Stimulated activated CD8-positive, alpha-beta memory T cell treated with anti-CD3 and anti-CD28 coated beads, Interleukin-7, amount 100 ng/mL, for 24 hours (primary cell): Measurements from ENCODE around the gene CSNK1G1.
A peak's percentile ranks its signal among the peaks of the same experiment; 100 is the strongest.

Source experiments
- DNase-seq: peaks from one replicate; pipeline ENCODE4 v3.0.0-alpha.2; 2020; ENCODE audit warnings: low read depth

The CSNK1G1 gene

DNA sequence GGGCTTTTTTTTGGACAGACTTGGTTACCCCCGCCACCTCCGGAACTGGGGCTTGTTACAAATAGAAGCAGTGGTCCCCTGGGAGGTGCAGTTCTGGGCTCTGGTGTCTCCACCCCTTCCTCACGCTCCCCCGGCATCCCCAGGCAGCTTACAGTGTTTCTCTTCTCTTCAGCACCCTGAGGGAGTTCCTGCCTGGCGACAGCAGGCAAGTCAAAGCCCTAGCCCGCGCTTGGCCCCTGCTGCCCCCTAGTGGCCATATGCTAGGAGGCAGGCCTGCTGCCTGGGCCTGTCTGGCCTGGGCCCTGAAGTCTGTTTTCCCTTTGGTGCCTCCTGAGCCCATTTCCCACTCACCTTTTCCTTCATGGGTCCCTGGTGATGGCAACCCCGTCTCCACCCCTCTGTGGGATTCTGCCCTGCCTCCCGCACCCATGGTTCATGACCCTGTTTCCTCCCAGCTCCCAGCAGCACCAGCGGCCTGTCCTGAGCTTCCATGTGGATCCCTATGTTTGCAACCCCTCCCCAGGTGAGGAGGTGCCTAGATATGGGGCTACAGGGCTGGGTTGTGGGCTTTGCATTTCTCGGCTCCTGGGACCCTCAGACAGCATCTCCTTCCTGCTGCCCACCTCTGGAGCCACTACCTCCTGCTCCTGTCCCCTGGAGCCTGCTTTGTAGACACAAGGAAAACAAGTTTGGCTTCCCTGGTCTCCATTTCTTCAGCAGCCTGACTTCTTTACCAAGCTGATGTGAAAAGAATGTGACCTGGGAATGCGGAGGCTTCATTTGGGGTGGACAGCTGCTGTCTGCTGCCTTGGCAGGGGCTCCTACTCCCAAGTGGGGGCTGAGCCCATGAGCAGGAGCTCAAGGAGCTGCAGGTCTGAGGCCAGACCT, 202.2 kb downstream of the CSNK1G1 start:
- DNase-seq, result peak; percentile 92

- no peak for DNase-seq
Measured at GRCh38 chr15:64152507-64153387, 203.2 kb downstream of the CSNK1G1 start.

- DNase-seq, result no peak
Measured at GRCh38 chr15:64151727-64152506, 204.1 kb downstream of the CSNK1G1 start, which contains the start of gene SNX22. Gene SNX22 (plus strand): TSS chr15:64151731. CDS start chr15:64151776, 45 bp downstream.

DNA sequence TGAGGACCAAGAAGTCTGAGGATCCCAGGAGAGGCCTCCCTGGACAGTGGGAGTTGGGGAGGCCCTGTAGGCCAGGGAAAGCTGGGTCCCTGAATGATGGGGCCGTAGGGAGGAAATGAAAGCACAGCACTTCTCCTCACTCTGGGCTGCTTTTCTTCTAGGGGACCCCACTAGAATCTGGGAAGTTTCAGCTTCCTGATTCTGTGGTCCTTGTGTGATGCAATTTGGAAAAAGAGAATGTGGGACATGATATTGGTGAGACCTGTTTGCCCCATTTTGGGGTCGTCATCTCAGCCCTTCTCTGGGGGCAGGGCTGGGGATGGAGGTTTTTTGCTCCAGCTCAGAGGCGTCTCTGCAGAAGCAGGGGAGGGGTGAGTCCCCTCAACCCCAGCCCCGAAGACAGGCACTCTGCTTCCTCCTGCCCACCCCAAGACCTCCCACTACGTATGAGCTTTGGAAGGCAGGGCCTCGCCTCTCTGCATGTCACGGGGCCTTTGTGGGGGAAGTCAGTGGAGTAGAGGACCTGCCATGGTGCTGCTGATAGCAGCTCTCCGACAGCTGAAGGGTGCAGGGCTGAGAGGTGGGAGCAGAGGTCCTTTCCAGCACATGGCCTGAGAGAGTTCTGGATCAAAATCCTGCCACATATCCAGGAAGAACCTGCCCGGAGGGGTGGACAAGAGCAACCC, 205.9 kb downstream of the CSNK1G1 start:
- DNase-seq, result no peak

DNA sequence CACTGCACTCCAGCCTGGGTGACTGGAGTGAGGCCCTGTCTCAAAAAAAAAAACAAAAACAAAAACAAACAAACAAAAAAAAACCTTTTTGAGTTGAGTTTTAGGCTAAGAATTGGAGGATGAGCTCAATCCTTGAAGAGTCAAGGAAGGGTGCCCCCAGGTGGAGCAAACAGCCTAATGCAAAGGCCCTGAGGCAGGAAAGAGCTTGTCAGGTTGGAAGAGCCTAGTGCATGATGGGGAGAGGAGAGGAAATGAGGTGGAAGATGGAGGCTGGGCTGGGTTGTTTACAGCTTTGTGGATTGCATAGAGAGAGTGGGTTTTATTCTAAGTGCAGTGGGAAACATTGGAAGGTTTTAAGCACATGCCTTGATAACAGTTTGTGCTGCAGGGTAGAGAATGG, 206.5 kb downstream of the CSNK1G1 start:
- DNase-seq, result no peak

DNA sequence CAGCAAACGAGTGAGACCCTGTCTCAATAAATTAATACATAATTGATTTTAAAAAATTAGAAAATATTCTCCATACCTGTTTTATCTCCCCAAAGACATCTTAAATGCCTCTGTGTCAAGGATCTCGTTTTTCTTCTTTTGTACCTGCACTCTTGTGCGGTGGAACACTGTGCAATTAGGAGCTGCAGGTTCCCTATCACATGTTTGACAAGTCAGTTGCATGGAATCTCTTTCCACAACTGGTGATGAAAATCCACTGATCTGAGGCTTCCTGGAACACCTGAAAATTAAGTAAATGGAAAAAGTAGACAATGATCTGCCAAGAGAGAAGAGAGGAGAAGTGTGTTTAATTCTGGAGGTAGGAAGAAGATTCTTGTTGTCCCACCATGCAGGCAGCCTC, 207.4 kb downstream of the CSNK1G1 start:
- DNase-seq, result no peak

- no peak for DNase-seq
Measured at GRCh38 chr15:64148168-64148567, 207.8 kb downstream of the CSNK1G1 start.

GRCh38 chr15:64146885-64147681, 208.9 kb downstream of the CSNK1G1 start:
- DNase-seq, result no peak

- DNase-seq, result no peak
Measured at GRCh38 chr15:64146520-64146884, 209.5 kb downstream of the CSNK1G1 start.

- DNase-seq, result no peak
Measured at GRCh38 chr15:64146041-64146440, 209.9 kb downstream of the CSNK1G1 start.

DNA sequence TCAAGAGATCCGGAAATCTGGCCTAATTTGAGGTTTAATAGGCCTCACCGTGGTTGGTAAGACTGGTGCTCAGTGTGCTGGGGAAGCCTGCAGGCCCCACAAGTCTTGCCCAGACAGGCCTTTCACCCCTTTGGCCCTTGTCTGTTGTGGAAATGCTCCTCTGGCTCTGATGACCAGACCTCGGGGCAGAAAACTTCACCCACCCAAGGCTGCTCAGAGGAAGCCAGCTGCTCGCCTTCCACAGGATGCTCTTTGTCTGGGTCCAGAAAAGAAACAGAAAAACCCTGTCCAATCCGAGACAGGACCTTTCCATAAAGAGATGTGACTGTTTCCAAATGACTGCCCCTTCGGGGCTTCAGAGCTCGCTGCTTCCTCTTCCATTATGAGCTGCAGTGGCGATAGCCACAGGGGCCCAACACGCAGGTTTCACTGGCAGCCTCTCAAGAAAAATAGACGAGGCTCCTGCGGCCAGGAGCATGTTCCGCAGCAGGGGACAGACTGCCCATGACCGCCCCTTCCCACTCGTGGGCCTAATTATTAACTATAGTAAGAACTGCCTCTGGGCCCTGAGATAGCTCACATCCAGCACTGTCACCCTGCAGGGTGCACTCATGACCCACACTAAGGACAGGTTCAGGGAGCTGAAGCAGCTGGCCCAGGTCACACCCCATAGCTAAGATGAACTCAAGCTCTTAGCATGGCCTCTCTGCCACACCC, 211.2 kb downstream of the CSNK1G1 start:
- DNase-seq, result no peak

- no peak for DNase-seq
Measured at GRCh38 chr15:64144192-64144564, 211.8 kb downstream of the CSNK1G1 start.

GRCh38 chr15:64143276-64143675, 212.7 kb downstream of the CSNK1G1 start:
- no peak for DNase-seq

DNA sequence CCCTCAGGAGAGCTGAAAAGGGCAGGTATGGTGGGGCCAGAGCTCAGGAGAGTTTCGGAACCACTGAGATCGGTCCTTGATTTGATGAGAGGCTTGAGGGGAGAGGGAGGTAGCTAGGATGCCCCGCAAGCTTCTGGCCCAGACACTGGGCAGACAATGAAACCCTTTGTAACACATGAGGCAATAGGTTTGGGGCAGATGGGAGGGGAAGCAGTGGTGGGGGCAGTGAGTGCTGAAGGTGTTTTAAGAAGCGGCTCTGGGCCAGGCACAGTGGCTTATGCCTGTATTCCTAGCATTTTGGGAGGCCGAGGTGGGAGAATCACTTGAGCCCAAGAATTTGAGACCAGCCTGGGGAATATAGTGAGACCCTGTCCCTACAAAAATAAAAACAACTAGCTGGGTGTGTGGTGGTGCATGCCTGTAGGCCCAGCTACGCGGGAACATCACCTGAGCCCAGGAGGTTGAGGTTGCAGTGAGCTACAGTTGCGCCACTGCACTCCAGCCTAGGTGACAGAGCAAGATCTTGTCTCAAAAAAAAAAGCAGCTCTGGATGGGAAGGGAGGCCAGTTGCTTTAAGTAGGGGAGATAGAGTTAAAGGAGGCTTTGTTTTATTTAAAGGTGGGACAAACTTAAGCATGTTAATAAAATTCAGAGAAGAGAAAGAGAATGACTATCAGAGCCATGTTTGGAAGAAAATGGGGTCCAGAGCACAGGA, 214.0 kb downstream of the CSNK1G1 start:
- no peak for DNase-seq

GRCh38 chr15:64138331-64138941, 217.5 kb downstream of the CSNK1G1 start:
- no peak for DNase-seq

DNA sequence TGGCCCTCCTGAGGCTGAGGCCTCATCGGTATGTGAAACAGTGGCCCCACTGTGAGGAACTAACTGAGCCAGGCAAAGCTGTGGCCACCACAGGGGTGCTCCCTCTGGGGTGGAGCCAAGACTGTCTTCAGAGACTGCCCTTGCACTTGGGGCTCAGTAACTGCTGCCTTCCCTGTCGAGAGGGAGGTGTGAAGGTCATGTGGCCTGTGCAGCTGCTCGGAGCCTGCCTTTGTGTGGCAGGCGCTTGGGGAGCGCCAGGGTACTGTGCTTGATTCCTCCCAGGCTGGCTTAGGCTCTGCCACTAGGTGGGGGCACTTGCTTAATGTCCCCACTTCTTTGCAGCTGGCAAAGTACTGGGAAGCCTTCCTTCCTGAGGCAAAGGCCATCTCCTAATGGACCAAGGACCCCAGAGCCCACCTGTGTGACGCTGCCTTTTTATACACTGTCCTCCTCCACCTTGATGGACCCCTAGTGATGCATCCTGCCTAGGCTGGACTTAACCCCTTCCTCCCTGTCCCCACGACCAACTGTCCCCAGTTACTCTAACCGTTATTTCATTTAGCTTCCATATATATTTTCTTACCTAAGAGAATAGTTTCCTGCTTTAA, 218.6 kb downstream of the CSNK1G1 start:
- no peak for DNase-seq

DNA sequence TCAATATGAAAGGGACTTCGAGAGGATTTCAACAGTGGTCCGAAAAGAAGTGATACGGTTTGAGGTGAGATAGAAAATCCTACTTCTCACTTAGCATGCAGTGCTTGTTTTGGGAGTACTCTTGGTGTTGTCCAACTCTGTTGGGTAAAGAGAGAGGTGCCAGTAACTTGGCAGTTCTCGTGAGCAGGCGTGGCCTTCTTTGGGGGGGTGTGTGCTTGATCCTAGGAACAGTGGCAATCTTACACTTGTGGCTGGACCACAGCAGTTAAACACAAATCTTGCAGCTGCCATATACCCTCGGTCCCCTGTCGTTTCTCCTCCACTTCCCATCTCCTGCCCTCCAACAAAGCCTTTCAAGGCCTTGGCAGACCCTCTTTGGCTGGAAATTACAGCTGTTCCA, 219.6 kb downstream of the CSNK1G1 start:
- no peak for DNase-seq

DNA sequence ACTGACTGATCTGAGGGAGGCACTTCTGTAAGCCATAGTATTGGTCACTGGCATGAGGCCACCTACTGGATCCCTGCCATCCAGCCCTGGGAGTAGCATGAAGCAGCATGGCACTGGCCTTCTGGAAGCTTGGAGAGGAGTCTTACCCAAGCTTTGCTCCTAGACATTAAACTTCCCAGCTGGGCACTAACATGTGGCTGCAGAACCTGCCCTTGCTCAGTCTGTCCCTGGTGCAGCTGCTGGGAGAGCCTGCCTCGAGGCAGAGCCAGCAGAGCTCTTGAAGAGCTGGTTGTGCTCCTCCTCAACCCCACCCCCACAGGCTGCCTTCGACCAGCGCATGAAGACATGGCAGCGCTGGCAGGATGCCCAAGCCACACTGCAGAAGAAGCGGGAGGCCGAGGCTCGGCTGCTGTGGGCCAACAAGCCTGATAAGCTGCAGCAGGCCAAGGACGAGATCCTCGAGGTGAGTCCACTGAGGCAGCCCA, 221.6 kb downstream of the CSNK1G1 start:
- DNase-seq, result no peak
